Measurements from ENCODE around the gene FBXO41.

DNA sequence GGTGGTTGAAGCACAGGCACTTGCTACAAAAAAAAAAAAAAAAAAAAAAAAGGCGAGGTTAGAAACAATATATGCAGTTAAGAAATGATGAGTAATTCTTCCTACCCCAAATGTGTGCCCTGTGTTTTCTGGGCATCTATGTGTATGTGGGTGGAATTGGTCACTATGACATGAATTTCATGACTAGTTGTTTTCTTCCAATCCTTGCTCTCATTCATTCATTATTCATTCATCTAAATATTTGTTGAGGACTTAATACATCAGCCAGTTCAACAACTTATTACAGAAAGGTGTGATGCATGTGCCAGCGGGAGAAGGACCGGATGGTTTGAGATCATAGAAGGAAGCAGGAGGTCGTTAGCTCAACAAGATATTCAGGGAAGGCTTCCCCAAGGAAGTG, 17.4 kb upstream of the FBXO41 start:
- TF ChIP-seq, protein P1, sequence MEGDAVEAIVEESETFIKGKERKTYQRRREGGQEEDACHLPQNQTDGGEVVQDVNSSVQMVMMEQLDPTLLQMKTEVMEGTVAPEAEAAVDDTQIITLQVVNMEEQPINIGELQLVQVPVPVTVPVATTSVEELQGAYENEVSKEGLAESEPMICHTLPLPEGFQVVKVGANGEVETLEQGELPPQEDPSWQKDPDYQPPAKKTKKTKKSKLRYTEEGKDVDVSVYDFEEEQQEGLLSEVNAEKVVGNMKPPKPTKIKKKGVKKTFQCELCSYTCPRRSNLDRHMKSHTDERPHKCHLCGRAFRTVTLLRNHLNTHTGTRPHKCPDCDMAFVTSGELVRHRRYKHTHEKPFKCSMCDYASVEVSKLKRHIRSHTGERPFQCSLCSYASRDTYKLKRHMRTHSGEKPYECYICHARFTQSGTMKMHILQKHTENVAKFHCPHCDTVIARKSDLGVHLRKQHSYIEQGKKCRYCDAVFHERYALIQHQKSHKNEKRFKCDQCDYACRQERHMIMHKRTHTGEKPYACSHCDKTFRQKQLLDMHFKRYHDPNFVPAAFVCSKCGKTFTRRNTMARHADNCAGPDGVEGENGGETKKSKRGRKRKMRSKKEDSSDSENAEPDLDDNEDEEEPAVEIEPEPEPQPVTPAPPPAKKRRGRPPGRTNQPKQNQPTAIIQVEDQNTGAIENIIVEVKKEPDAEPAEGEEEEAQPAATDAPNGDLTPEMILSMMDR (IDR thresholded peaks at IDR 0.05 in 4 of 5, conservative IDR thresholded peaks at IDR 0.05 in 1 of 5): no peak
- no peak for TF ChIP-seq POLR2A (IDR thresholded peaks at IDR 0.05)
